ENCODE data around the gene UBQLN3. TPM values are rescaled to one million over a fixed set of nuclear protein-coding genes. Genes with fewer than 3 reads are reported as not detected.

UBQLN3 gene
- total RNA-seq, 8 experiments from 2014 or later: 0.11 to 0.52 (median 0.23) TPM; not detected in 1

DNA sequence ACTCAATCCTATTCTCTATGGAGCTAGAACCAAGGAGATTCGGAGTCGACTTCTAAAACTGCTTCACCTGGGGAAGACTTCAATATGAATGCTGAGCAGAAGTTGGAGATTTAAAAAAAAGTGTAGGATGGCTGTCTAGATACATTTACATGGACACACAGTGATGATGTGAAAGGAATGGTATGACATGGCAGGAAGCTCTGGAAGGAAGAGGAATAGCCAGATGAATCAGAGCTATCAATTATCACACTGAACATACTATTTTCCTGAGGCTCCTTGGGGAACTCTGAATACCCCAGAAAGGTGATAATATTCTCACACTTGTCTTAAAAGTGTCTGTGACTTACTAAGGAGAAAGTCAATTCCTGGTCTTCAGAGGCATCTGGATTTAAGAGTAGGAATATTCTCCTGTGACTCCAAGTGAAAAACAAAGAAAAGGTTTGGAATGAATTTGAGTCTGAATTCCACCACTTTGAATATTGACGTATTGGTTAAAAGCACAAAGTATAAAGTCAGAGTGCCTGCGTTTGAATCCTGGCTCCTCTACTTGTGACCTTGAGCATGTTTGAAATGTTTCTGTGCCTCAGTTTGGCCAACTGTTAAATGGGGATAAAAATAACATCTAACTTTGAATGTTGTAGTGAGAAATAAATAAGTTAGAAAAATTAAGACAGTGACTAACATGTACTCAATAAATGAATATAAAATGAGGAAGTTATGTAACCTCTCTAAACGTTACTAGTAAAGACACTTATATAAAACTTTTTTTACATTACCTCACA lies 20.0 kb downstream of the UBQLN3 start:
- Histone ChIP-seq H3K27ac (no peak overlapping the region), H3K4me3 (no peak overlapping the region), H3K4me1 (replicated peaks in 1 of 2) (no peaks in the 10 kb centered on the region)
- WGBS, 10 experiments: 0 to 100% (median 41%) methylated on average over 1 to 5 of the region's 5 CpGs
- in situ Hi-C loops (cut with MboI; ENCODE audit: low pct_unique_long_range_greater_than_20kb in 2 of 9, low sequenced_read_pairs in 9 of 9, unreplicated experiment in 9 of 9): no loop called here
- no peak for ATAC-seq (replicated peaks in 6 of 8)

DNA sequence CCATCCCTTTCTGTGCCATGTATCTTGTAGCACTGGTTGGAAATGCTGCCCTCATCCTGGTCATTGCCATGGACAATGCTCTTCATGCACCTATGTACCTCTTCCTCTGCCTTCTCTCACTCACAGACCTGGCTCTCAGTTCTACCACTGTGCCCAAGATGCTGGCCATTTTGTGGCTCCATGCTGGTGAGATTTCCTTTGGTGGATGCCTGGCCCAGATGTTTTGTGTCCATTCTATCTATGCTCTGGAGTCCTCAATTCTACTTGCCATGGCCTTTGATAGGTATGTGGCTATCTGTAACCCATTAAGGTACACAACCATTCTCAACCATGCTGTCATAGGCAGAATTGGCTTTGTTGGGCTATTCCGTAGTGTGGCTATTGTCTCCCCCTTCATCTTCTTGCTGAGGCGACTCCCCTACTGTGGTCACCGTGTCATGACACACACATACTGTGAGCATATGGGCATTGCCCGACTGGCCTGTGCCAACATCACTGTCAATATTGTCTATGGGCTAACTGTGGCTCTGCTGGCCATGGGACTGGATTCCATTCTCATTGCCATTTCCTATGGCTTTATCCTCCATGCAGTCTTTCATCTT lies 20.9 kb downstream of the UBQLN3 start:
- WGBS, 10 experiments: 40 to 100% (median 91%) methylated on average over 1 to 4 of the region's 4 CpGs; no CpG with 5 or more reads in 4 of the 10 experiments
- Histone ChIP-seq H3K4me1 (replicated peaks in 1 of 2) (no peaks in the 10 kb centered on the region), H3K4me3 (no peak overlapping the region), H3K27ac (no peak overlapping the region)
- in situ Hi-C loops (cut with MboI; ENCODE audit: low pct_unique_long_range_greater_than_20kb in 2 of 9, low sequenced_read_pairs in 9 of 9, unreplicated experiment in 9 of 9): no loop called here
- no peak for ATAC-seq (replicated peaks in 6 of 8)

DNA sequence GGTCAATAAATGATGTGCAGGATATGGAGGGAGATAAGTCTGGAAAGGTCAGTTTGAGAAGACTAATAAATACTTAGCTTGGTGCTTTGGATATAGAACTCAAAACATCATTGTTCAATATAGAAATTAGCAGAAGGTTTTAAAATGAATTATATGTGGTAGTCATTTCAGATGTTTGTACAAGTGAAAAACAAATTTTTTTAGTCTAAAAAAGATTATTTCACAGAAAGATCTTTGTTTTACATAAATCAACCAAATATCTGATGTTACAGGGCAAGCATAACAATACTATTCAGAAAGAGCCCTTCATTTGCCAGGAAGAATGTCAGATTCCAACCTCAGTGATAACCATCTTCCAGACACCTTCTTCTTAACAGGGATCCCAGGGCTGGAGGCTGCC lies 21.4 kb downstream of the UBQLN3 start, which contains the start of gene OR52D1:
TSS of gene OR52D1 (plus strand) at position 301 of the 400 bp plus-strand sequence. CDS start at position 323, 22 bp downstream.
- in situ Hi-C loops (cut with MboI; ENCODE audit: low pct_unique_long_range_greater_than_20kb in 2 of 9, low sequenced_read_pairs in 9 of 9, unreplicated experiment in 9 of 9): no loop called here
- no peaks in the 10 kb centered on the region for H3K4me1 ChIP-seq (replicated peaks in 1 of 2)
- H3K27ac ChIP-seq: no peak within 1 kb of the TSS
- H3K4me3 ChIP-seq: no peak within 1 kb of the TSS
- no peak for ATAC-seq (replicated peaks in 6 of 8)

DNA sequence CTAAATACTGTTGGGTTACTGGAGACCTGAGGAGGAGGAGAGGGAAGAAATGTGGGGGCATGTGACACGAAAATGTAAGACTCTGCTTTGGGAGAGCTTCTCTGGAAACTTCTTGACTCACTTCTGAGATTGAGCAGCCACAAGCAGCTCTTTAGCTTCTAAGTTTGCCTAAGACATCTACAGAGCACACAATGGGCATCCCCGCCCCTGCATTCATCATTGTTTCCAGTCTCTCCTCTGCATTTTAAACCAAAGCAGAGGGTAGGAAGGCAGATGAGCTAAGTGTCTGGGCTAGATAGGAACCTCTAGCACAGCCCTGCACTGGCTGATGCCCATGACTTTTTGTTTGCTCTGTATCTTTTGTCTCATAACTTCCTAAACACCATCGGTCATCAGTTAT lies 23.3 kb downstream of the UBQLN3 start:
- Histone ChIP-seq H3K27ac (no peak overlapping the region), H3K4me3 (no peak overlapping the region), H3K4me1 (replicated peaks in 1 of 2) (no peaks in the 10 kb centered on the region)
- WGBS, 10 experiments: 24 to 58% (median 48%) methylated on average over 1 to 3 of the region's 3 CpGs; no CpG with 5 or more reads in 4 of the 10 experiments
- no peak for ATAC-seq (replicated peaks in 6 of 8)
- in situ Hi-C loops (cut with MboI; ENCODE audit: low pct_unique_long_range_greater_than_20kb in 2 of 9, low sequenced_read_pairs in 9 of 9, unreplicated experiment in 9 of 9): no loop called here

DNA sequence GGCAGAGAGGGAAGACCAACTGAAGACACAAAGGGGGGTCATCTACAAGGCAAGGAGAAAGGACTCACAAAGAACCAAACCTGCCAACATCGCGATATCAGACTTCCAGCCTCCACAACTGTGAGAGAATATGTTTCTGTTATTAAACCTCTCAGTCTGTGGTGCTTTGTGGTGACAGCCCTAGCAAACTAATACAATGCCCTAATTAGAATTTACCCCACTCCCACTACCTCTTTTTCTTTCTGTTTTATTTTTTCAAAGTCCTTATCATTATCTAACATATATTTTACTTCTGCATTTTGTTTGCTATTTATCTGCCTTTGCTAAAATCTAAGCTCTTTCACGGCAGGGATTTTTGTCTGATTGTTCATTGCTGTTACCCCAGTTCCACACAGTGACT lies 23.8 kb downstream of the UBQLN3 start:
- ATAC-seq (replicated peaks in 6 of 8): no peak
- H3K27ac ChIP-seq: no peak overlapping the region
- no peak overlapping the region for H3K4me3 ChIP-seq
- H3K4me1 ChIP-seq (replicated peaks in 1 of 2): no peaks in the 10 kb centered on the region
- in situ Hi-C loops (cut with MboI; ENCODE audit: low pct_unique_long_range_greater_than_20kb in 2 of 9, low sequenced_read_pairs in 9 of 9, unreplicated experiment in 9 of 9): no loop called here
- 29 to 100% (median 83%) methylated on average over 1 to 3 of the region's 3 CpGs; no CpG with 5 or more reads in 2 of the 10 experiments for WGBS, 10 experiments

DNA sequence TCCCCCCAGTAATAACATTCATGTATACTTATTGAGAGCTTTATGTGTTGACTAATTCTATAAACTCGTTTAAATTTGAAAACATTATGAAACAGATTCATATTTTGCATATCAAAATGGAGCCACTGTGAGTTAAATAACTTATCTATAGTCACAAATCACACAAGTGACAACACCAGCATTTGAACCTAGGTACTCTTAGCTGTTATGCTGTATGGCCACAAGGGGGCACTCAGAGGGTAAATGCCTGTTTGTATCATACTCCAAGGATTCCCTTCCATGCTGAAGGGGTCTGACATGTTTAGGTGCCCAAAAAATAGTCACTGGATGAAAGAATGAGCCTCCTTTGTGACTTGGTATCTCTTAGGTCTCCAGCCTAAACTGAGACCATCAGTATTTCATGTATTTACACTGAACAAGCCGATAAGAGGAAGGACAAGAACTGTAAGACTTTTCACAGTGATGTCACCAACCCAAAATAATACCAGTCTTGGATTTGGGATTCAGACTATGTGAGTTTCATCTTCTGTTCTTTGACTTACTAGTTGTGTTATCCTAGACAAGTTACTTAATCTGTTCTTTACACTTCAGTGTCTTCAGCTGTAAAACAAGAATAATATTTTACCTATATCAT lies 33.5 kb downstream of the UBQLN3 start:
- no peaks in the 10 kb centered on the region for H3K4me1 ChIP-seq (replicated peaks in 1 of 2)
- ATAC-seq (replicated peaks in 6 of 8): peak in 4 of 8 experiments; percentile 46 to 82 (median 77)
- in situ Hi-C loops (cut with MboI; ENCODE audit: low pct_unique_long_range_greater_than_20kb in 2 of 9, low sequenced_read_pairs in 9 of 9, unreplicated experiment in 9 of 9): no loop called here
- WGBS, 10 experiments: 0 to 67% (median 39%) methylated on average over 1 to 2 of the region's 2 CpGs
- no peak overlapping the region for H3K27ac ChIP-seq
- no peak overlapping the region for H3K4me3 ChIP-seq

DNA sequence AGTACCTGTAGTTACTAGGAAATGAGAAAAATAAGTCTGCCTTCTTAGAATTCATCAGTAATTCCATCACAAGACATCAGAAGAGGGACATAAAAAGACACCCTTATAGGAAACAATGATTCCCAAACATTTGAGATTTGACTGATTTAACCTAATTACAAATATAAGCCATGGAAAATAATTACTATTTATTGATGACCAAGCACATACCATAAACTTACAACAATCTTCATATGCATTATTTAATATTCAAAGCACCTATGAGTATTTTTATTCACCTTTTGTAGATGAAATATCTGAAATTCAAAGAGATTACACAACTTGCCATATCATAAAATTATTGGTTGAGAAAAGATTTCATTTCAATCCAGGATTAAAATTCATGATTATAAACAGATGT lies 35.8 kb downstream of the UBQLN3 start:
- Histone ChIP-seq H3K4me3 (no peak overlapping the region), H3K4me1 (replicated peaks in 1 of 2) (no peaks in the 10 kb centered on the region), H3K27ac (no peak overlapping the region)
- in situ Hi-C loops (cut with MboI; ENCODE audit: low pct_unique_long_range_greater_than_20kb in 2 of 9, low sequenced_read_pairs in 9 of 9, unreplicated experiment in 9 of 9): no loop called here
- no peak for ATAC-seq (replicated peaks in 6 of 8)

DNA sequence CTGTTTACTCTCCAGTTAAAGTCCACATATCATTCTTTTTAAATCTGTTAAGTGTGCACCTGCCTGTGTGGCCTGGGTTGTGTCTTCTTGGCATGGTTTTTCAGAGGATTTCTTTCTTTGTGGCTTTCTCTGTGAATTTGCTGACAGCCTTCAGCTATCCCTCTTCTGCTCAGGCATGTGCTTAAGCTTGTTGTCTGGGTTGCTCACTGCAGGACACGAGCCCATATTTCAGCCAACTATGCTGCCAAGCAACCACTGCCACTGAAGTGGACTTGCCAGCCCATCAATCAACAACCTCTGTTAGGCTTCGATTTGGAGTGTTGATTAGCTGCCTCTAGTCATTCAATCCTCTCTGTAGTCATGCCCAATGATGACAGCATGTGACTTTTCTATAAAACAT lies 42.2 kb downstream of the UBQLN3 start:
- peak in 2 of 8 experiments; percentile 53 to 67 for ATAC-seq (replicated peaks in 6 of 8)
- H3K4me1 ChIP-seq (replicated peaks in 1 of 2): no peaks in the 10 kb centered on the region
- in situ Hi-C loops (cut with MboI; ENCODE audit: low pct_unique_long_range_greater_than_20kb in 2 of 9, low sequenced_read_pairs in 9 of 9, unreplicated experiment in 9 of 9): no loop called here
- no peak overlapping the region for H3K4me3 ChIP-seq
- no peak overlapping the region for H3K27ac ChIP-seq
- 0 to 57% (median 30%) methylated on average over 1 to 2 of the region's 2 CpGs; no CpG with 5 or more reads in 2 of the 10 experiments for WGBS, 10 experiments

DNA sequence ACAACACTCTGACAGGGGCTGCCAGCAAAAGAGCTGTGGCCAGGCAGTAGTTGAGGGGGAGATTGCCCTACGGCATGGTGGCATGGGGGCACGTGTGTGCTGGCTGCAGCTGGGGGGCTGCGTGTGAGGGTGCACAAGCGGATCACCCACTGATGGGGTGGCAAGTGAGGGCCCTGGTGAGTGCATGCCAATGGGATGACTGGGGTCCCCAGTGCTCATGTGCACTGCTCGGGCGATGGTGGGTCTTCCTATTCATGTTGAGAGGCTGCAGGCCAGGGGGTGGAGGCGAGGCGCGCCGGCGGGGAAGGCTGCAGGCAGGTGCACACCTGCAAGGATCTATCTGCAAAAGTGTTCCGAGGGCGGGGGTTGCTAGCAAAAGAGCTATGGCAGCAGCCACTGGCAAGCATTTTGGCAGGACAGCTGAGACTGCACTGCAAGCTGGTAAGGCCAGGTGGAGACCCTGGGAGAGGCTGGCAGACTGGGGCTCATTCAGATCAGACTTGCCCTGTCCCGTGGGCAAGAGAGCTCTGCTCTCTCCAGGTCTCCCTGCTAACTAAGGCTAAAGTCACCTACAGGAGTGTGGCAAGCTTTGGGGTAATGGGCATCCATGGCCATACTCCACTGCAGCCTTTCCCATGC lies 48.7 kb downstream of the UBQLN3 start:
- 40 to 90% (median 89%) methylated on average over 1 to 7 of the region's 14 CpGs; no CpG with 5 or more reads in 7 of the 10 experiments for WGBS, 10 experiments
- Histone ChIP-seq H3K4me3 (no peak overlapping the region), H3K27ac (no peak overlapping the region), H3K4me1 (replicated peaks in 1 of 2) (no peaks in the 10 kb centered on the region)
- in situ Hi-C loops (cut with MboI; ENCODE audit: low pct_unique_long_range_greater_than_20kb in 2 of 9, low sequenced_read_pairs in 9 of 9, unreplicated experiment in 9 of 9): no loop called here
- no peak for ATAC-seq (replicated peaks in 6 of 8)

Other genes starting within 250 kb of the UBQLN3 start
- gene HBE1, start 240.0 kb downstream of the UBQLN3 start, total RNA-seq: under 1 TPM in 1 of 8 experiments, not detected in 7; 0.50 TPM
- under 1 TPM in 3 of 8 experiments, not detected in 5; 0.52 to 0.90 (median 0.61) TPM for gene OR51B4, start 208.0 kb downstream of the UBQLN3 start, total RNA-seq
- under 1 TPM in 2 of 8 experiments, not detected in 6; 0.23 to 0.36 TPM for gene OR51B2, start 185.7 kb downstream of the UBQLN3 start, total RNA-seq
- gene OR51B5, start 166.4 kb downstream of the UBQLN3 start, total RNA-seq: under 1 TPM in 6 of 8 experiments, not detected in 2; 0.25 to 0.92 (median 0.51) TPM
- gene OR51B6, start 158.4 kb downstream of the UBQLN3 start, total RNA-seq: under 1 TPM in 4 of 8 experiments, not detected in 4; 0.21 to 0.55 (median 0.32) TPM
- under 1 TPM in 7 of 8 experiments, not detected in 1; 0.05 to 0.66 (median 0.20) TPM for gene OR51M1, start 126.1 kb downstream of the UBQLN3 start, total RNA-seq
- 1 to 10 TPM in 1 of 8 experiments, under 1 TPM in 4, not detected in 3; 0.11 to 1.2 (median 0.46) TPM for gene OR51Q1, start 87.8 kb downstream of the UBQLN3 start, total RNA-seq
- under 1 TPM in 4 of 8 experiments, not detected in 4; 0.16 to 0.66 (median 0.49) TPM for gene OR51I1, start 68.4 kb downstream of the UBQLN3 start, total RNA-seq
- gene OR51I2, start 60.6 kb downstream of the UBQLN3 start, total RNA-seq: under 1 TPM in 6 of 8 experiments, not detected in 2; 0.11 to 0.47 (median 0.16) TPM
- under 1 TPM in 5 of 8 experiments, not detected in 3; 0.22 to 0.57 (median 0.40) TPM for gene OR52D1, start 21.3 kb downstream of the UBQLN3 start, total RNA-seq
- under 1 TPM; 0.15 to 0.73 (median 0.33) TPM for gene UBQLNL, start 6.7 kb upstream of the UBQLN3 start, total RNA-seq
- gene OR52H1, start 38.6 kb upstream of the UBQLN3 start, total RNA-seq: under 1 TPM in 7 of 8 experiments, not detected in 1; 0.17 to 0.87 (median 0.47) TPM
- gene OR52B6, start 70.9 kb upstream of the UBQLN3 start, total RNA-seq: 1 to 10 TPM in 2 of 8 experiments, under 1 TPM in 3, not detected in 3; 0.25 to 1.4 (median 0.67) TPM
- gene TRIM6, start 86.7 kb upstream of the UBQLN3 start, total RNA-seq: 1 to 10 TPM; 1.2 to 9.0 (median 2.1) TPM
- gene TRIM34, start 115.0 kb upstream of the UBQLN3 start, total RNA-seq: 1 to 10 TPM in 4 of 8 experiments, under 1 TPM in 4; 0.16 to 9.7 (median 2.2) TPM
- 10 to 100 TPM; 13.4 to 60.6 (median 23.7) TPM for gene TRIM5, start 175.1 kb upstream of the UBQLN3 start, total RNA-seq
- gene TRIM22, start 179.8 kb upstream of the UBQLN3 start, total RNA-seq: 100 to 1,000 TPM in 4 of 8 experiments, 10 to 100 TPM in 4; 31.4 to 246 (median 75.3) TPM
- gene OR56B1, start 226.5 kb upstream of the UBQLN3 start, total RNA-seq: under 1 TPM in 6 of 8 experiments, not detected in 2; 0.08 to 0.43 (median 0.18) TPM
- under 1 TPM in 7 of 8 experiments, not detected in 1; 0.21 to 0.81 (median 0.38) TPM for gene OR52N4, start 244.3 kb upstream of the UBQLN3 start, total RNA-seq